Mesodermal cell (in vitro differentiated cells): ENCODE measurements around the gene ZNF30. TPM values are rescaled to one million over a fixed set of nuclear protein-coding genes. Genes with fewer than 3 reads are reported as not detected.
"Not testable (repeated sequence)": the region's sequence is repeated elsewhere in the genome, so short reads cannot be mapped to it uniquely, and the experiment has no call there.

Source experiments
- H3K27ac ChIP-seq: 2 replicates; pipeline ENCODE4 v1.7.0; 2013; ENCODE audit warnings: mild to moderate bottlenecking, low read depth, low read length, moderate library complexity; ENCODE audit not compliant: severe bottlenecking
- H3K36me3 ChIP-seq: 2 replicates; pipeline ENCODE4 v1.7.1; 2013; ENCODE audit warnings: mild to moderate bottlenecking, low read length, moderate library complexity; ENCODE audit not compliant: control insufficient read depth, insufficient read depth
- H3K4me1 ChIP-seq: one replicate; pipeline ENCODE4 v1.7.1; 2013; ENCODE audit warnings: mild to moderate bottlenecking, low read length; ENCODE audit not compliant: insufficient read depth, control insufficient read depth, poor library complexity, severe bottlenecking
- H3K4me3 ChIP-seq: 2 replicates; pipeline ENCODE4 v1.7.0; 2013; ENCODE audit warnings: low read length, control low read depth, mild to moderate bottlenecking; ENCODE audit not compliant: insufficient read depth, poor library complexity, severe bottlenecking; ENCODE audit errors: extremely low read depth
- H3K9me3 ChIP-seq: 2 replicates; pipeline ENCODE4 v1.7.1; 2013; ENCODE audit warnings: mild to moderate bottlenecking, low read length, moderate library complexity; ENCODE audit not compliant: control insufficient read depth
- WGBS, 2 experiments: methylation state at CpG; one replicate each; pipeline ENCODE4 v1.1.5; 2013; ENCODE audit warnings: missing lambda C conversion rate in 2 of 2; ENCODE audit not compliant: insufficient coverage in 2 of 2; 5-methylcytosine and 5-hydroxymethylcytosine counted together
- polyA plus RNA-seq, 2 experiments: library from polyadenylated mRNA; stranded (reverse); fragments of 50-300 nt; gene quantifications; one replicate each; pipeline ENCODE4 v1.2.3, GENCODE V29; 2013

ZNF30 gene
- polyA plus RNA-seq (2013, experiment 1 of 2) = 4.5 TPM
- 7.5 TPM for polyA plus RNA-seq (2013, experiment 2 of 2)

GRCh38 chr19:34926685-34927375 lies at the start of gene ZNF30:
ZNF30 (plus strand) TSS chr19:34926903; CDS start chr19:34929948, 3,045 bp downstream.
- Histone ChIP-seq H3K36me3 (peaks cover 14% of the 10 kb centered on the region), H3K4me1 (no peaks in the 10 kb centered on the region), H3K9me3 (peaks cover 11% of the 10 kb centered on the region), H3K27ac (peak within 1 kb of the TSS; percentile 48), H3K4me3 (peak within 1 kb of the TSS; percentile 64)
- WGBS, 2 experiments = 1 to 2% methylated on average over 43 to 47 of the region's 53 CpGs

- Histone ChIP-seq H3K36me3 (no peaks in the 10 kb centered on the region), H3K4me1 (no peaks in the 10 kb centered on the region), H3K4me3 (no peak overlapping the region), H3K27ac (no peak overlapping the region), H3K9me3 (peaks cover 1% of the 10 kb centered on the region)
Measured at GRCh38 chr19:34879563-34879962, 47.1 kb upstream of the ZNF30 start.

GRCh38 chr19:34880034-34880433 lies 46.7 kb upstream of the ZNF30 start:
- no peaks in the 10 kb centered on the region for H3K4me1 ChIP-seq
- H3K36me3 ChIP-seq = no peaks in the 10 kb centered on the region
- no CpG with 5 or more reads among the region's 1 CpG for WGBS, 2 experiments
- no peak overlapping the region for H3K4me3 ChIP-seq
- no peak overlapping the region for H3K27ac ChIP-seq
- H3K9me3 ChIP-seq = peaks cover 6% of the 10 kb centered on the region

DNA sequence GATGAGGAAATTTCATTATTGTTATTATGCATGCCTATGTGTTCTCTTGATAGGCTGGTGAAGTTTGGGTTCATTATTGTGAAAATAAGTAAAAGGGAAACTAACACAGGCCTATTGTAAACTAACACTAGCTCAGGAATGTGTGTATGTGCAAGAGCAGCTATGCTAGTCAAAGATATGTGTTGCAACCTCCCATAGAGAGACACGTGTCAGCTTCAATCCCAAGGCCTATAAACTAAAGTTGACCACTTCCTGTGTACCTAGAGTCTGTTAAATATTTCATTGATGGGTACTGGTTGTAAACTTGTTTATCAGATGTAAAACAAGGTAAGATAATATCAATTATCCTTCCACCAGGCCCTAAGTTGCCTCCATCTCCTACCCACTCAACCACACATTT lies 44.7 kb upstream of the ZNF30 start:
- H3K4me3 ChIP-seq = no peak overlapping the region
- H3K36me3 ChIP-seq = no peaks in the 10 kb centered on the region
- peaks cover 9% of the 10 kb centered on the region for H3K9me3 ChIP-seq
- H3K27ac ChIP-seq = no peak overlapping the region
- no CpG with 5 or more reads among the region's 1 CpG for WGBS, 2 experiments
- no peaks in the 10 kb centered on the region for H3K4me1 ChIP-seq

- Histone ChIP-seq H3K27ac (no peak overlapping the region), H3K4me1 (no peaks in the 10 kb centered on the region), H3K9me3 (peaks cover 9% of the 10 kb centered on the region), H3K36me3 (no peaks in the 10 kb centered on the region), H3K4me3 (no peak overlapping the region)
- 76 to 77% methylated on average over 6 of the region's 6 CpGs for WGBS, 2 experiments
Measured at GRCh38 chr19:34888091-34888490, 38.6 kb upstream of the ZNF30 start.

GRCh38 chr19:34900245-34900644 lies 26.5 kb upstream of the ZNF30 start:
- Histone ChIP-seq H3K36me3 (no peaks in the 10 kb centered on the region), H3K4me1 (no peaks in the 10 kb centered on the region), H3K4me3 (no peak overlapping the region), H3K9me3 (peaks cover 5% of the 10 kb centered on the region), H3K27ac (no peak overlapping the region)
- WGBS, 2 experiments = no CpG with 5 or more reads among the region's 2 CpGs

DNA sequence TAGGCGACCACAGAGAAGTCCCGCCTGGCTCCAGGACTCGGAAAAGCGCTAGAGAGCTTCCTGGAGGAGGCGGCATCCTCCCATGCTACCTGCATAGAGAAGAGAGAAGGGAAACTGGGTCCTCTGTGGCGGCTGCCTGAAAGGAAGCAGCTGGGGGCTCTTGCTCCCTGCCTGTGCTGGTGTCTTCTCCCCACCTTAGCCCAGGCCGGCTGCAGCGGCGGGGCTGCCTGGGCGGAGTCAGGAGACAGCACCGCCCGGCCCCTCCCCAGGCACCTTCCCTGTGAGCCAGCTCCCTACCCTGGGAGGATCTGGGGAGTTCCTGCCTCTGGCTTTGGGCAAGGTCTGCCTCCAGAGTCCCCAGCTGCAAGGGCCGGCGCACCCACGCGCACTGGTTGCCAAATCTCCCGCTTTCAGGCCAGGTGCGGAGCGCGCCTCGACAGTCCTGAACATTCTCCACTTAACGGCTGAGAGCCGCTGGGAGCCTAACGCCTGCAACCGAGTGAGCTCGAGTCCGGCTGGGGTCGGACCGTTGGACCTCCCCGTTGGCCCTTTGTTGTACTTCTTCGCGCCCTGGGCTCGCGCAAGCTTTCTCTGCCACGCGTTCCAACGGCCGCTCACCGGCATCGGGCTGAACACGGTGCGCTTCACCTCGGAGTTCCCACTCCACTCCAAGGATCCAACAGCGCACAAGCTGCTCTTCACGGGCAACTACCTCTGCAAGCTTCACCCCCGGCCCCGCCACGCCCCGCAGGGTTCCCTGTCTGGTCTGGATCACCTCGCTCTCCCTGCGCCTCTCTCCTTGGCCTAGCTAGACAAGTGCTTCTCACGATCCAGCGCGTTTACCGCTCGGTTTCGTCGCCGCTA lies 21.8 kb upstream of the ZNF30 start:
- Histone ChIP-seq H3K9me3 (no peaks in the 10 kb centered on the region), H3K36me3 (no peaks in the 10 kb centered on the region), H3K27ac (no peak overlapping the region), H3K4me3 (no peak overlapping the region), H3K4me1 (no peaks in the 10 kb centered on the region)
- WGBS, 2 experiments = 22 to 25% methylated on average over 46 to 53 of the region's 59 CpGs

DNA sequence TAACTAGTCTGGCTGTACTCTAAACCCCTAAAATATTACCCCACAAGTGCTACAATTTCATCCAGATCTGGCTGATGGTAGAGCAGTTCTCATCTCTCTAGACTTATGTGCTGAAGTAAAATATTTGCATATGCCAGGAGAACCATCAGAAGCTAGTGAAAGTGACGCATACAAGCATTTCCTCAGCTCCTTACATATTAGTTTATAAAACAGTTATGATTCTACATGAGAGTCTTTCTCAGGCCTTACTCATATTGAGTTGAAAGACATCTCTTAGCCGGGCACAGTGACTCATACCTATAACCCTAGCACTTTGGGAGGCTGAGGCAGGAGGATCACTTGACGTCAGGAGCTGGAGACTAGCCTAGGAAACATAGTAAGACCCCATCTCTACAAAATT lies 15.9 kb upstream of the ZNF30 start:
- 85 to 100% methylated on average over 1 to 2 of the region's 3 CpGs for WGBS, 2 experiments
- Histone ChIP-seq H3K27ac (no peak overlapping the region), H3K36me3 (no peaks in the 10 kb centered on the region), H3K4me1 (no peaks in the 10 kb centered on the region), H3K4me3 (no peak overlapping the region), H3K9me3 (no peaks in the 10 kb centered on the region)

- WGBS, 2 experiments = 89 to 90% methylated on average over 2 to 3 of the region's 3 CpGs
- not testable (repeated sequence) for H3K36me3 ChIP-seq, H3K27ac ChIP-seq, H3K4me1 ChIP-seq, H3K9me3 ChIP-seq, H3K4me3 ChIP-seq
Measured at GRCh38 chr19:34917144-34917543, 9.6 kb upstream of the ZNF30 start.

DNA sequence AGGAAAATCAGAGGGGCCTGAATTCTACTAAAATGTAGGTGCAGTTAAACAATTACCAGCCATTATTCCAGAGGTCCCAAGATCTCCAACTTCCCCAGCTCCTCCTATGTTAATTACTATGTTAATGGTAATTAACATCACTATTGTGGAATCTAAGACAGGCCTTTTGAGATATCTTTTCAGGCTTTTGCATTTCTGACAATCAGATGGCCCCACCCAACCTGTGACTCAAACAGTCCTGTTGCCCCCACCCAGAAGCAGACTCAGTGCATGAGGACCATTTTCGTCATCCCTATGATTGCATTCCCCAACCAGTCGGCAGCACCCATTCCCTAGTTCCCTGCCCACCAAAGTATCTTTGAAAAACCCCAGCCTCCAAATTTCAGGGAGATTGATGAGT lies 8.5 kb upstream of the ZNF30 start:
- 80% methylated on average over 1 of the region's 2 CpGs for WGBS, 2 experiments
- Histone ChIP-seq H3K27ac (no peak overlapping the region), H3K36me3 (no peaks in the 10 kb centered on the region), H3K4me1 (no peaks in the 10 kb centered on the region), H3K9me3 (peaks cover 6% of the 10 kb centered on the region), H3K4me3 (no peak overlapping the region)
